SK-N-SH (cell line): ENCODE measurements around the gene SIPA1. TPM values are rescaled to one million over a fixed set of nuclear protein-coding genes. Genes with fewer than 3 reads are reported as not detected.

Experiments used
- CTCF ChIA-PET: fragments of 300-600, 350-600 bp; formaldehyde crosslinking; extraction: SDS; loops from one replicate; lab custom pipeline; 2021; lab: Yijun Ruan, JAX
- POLR2A ChIA-PET: fragments of 350-600 bp; sonication (Branson Sonifier 250); formaldehyde crosslinking; extraction: SDS; loops from one replicate; lab custom pipeline; 2020; ENCODE audit warnings: antibody characterized with exemption, inconsistent platforms; lab: Yijun Ruan, JAX
- DNase-seq: peaks from one replicate; pipeline ENCODE4 v3.0.0; 2012
- H2AFZ ChIP-seq: fragments of 200-600 bp; sonication (generic); 2 replicates; pipeline ENCODE4 v1.8.1; 2016; ENCODE audit warnings: antibody characterized with exemption, mild to moderate bottlenecking, low read depth
- H3F3A ChIP-seq: fragments of 200-600 bp; sonication (generic); replicated peaks from 2 replicates; pipeline ENCODE3; 2016; ENCODE audit warnings: antibody characterized with exemption, mild to moderate bottlenecking; ENCODE audit not compliant: insufficient read depth
- H3K27ac ChIP-seq, 2 experiments: fragments of 200-500 bp in 1 of 2; fragments of 200-600 bp in 1 of 2; sonication (Bioruptor generic) in 1 of 2; sonication (generic), shearing (Covaris generic) in 1 of 2; 2 replicates each; pipeline versions ENCODE4 v1.5.1 to v1.6.1; 2014 to 2016; ENCODE audit warnings: low read depth in 2 of 2, inconsistent platforms in 1 of 2, low read length in 1 of 2, mild to moderate bottlenecking in 1 of 2, mixed read lengths in 1 of 2
- H3K27me3 ChIP-seq: fragments of 200-600 bp; sonication (generic), shearing (Covaris generic); 2 replicates; pipeline ENCODE4 v1.6.1; 2016; ENCODE audit warnings: mixed run types; ENCODE audit not compliant: insufficient read depth
- H3K36me3 ChIP-seq, 2 experiments: fragments of 200-500 bp in 1 of 2; fragments of 200-600 bp in 1 of 2; sonication (Bioruptor generic) in 1 of 2; sonication (generic) in 1 of 2; replicated peaks in 1 of 2; 2 replicates each; pipeline versions ENCODE3 to v1.5.1; 2014 to 2016; ENCODE audit warnings: low read length in 1 of 2, mild to moderate bottlenecking in 1 of 2; ENCODE audit not compliant: insufficient read depth in 2 of 2, control insufficient read depth in 1 of 2
- H3K4me1 ChIP-seq, 2 experiments: fragments of 200-500 bp in 1 of 2; fragments of 200-600 bp in 1 of 2; sonication (Bioruptor generic) in 1 of 2; sonication (generic), shearing (Covaris generic) in 1 of 2; 2 replicates each; pipeline versions ENCODE4 v1.5.1 to v1.6.1; 2014 to 2016; ENCODE audit warnings: low read depth in 1 of 2, low read length in 1 of 2, mixed run types in 1 of 2; ENCODE audit not compliant: insufficient read depth in 2 of 2, control insufficient read depth in 1 of 2
- H3K4me2 ChIP-seq: fragments of 200-600 bp; sonication (generic), shearing (Covaris generic); 2 replicates; pipeline ENCODE4 v1.6.1; 2017; ENCODE audit warnings: mixed run types
- H3K4me3 ChIP-seq, 2 experiments: fragments of 200-500 bp in 1 of 2; fragments of 200-600 bp in 1 of 2; sonication (Bioruptor generic) in 1 of 2; sonication (generic), shearing (Covaris generic) in 1 of 2; 2 replicates each; pipeline versions ENCODE4 v1.5.1 to v1.8.1; 2014 to 2016; ENCODE audit warnings: low read depth in 2 of 2, inconsistent platforms in 1 of 2, low read length in 1 of 2, mild to moderate bottlenecking in 1 of 2, mixed read lengths in 1 of 2, moderate library complexity in 1 of 2
- H3K79me2 ChIP-seq: fragments of 200-600 bp; sonication (generic); 2 replicates; pipeline ENCODE4 v1.8.1; 2017; ENCODE audit warnings: mild to moderate bottlenecking; ENCODE audit not compliant: insufficient read depth
- H3K9ac ChIP-seq: fragments of 200-600 bp; sonication (generic); 2 replicates; pipeline ENCODE4 v1.6.1; 2017; ENCODE audit warnings: mixed run types
- H3K9me2 ChIP-seq: fragments of 200-600 bp; sonication (generic); 2 replicates; pipeline ENCODE4 v1.6.1; 2017; ENCODE audit warnings: mixed run types
- H3K9me3 ChIP-seq: fragments of 200-600 bp; sonication (generic); 2 replicates; pipeline ENCODE4 v1.6.1; 2017; ENCODE audit warnings: mixed run types, mild to moderate bottlenecking, moderate library complexity
- H4K20me1 ChIP-seq: fragments of 200-600 bp; sonication (generic); 2 replicates; pipeline ENCODE4 v1.6.1; 2017; ENCODE audit warnings: mild to moderate bottlenecking, mixed run types; ENCODE audit not compliant: insufficient read depth
- ELF1 ChIP-seq: IDR thresholded peaks from 2 replicates; pipeline ENCODE4 v1.4.0; 2012
- EZH2phosphoT487 ChIP-seq: fragments of 200-600 bp; sonication (generic); IDR thresholded peaks from 2 replicates; pipeline ENCODE4 v1.6.1; 2017; ENCODE audit warnings: low read depth, mixed run types, mild to moderate bottlenecking, antibody characterized with exemption, moderate library complexity, borderline replicate concordance
- FOSL2 ChIP-seq: IDR thresholded peaks from 2 replicates; pipeline ENCODE4 v1.4.0; 2012; ENCODE audit warnings: low read depth, mild to moderate bottlenecking, moderate library complexity, borderline replicate concordance
- FOXJ3 ChIP-seq: sonication (generic); formaldehyde crosslinking; IDR thresholded peaks from 2 replicates; pipeline ENCODE4 v1.5.1; 2020; ENCODE audit warnings: mild to moderate bottlenecking, missing genetic modification reagents
- GATA2 ChIP-seq: sonication (generic); formaldehyde crosslinking; IDR thresholded peaks from 2 replicates; pipeline ENCODE4 v1.5.0; 2020; ENCODE audit warnings: mild to moderate bottlenecking, missing genetic modification reagents
- MXI1 ChIP-seq: IDR thresholded peaks from 2 replicates; pipeline ENCODE4 v1.6.1; 2012; ENCODE audit warnings: mild to moderate bottlenecking, low read depth, low read length, improper control_type of control experiment
- NFIC ChIP-seq: IDR thresholded peaks from 2 replicates; pipeline ENCODE4 v1.4.0; 2012; ENCODE audit warnings: borderline replicate concordance
- RAD21 ChIP-seq: IDR thresholded peaks from 2 replicates; pipeline ENCODE4 v1.6.1; 2012; ENCODE audit warnings: mild to moderate bottlenecking, low read length
- RCOR1 ChIP-seq: fragments of 150-350 bp; IDR thresholded peaks from 2 replicates; pipeline ENCODE4 v1.6.1; 2017; ENCODE audit warnings: antibody characterized with exemption, low read length
- RFX5 ChIP-seq: IDR thresholded peaks from 2 replicates; pipeline ENCODE4 v1.6.1; 2012; ENCODE audit warnings: mild to moderate bottlenecking, improper control_type of control experiment, low read length
- SIN3A ChIP-seq: IDR thresholded peaks from 2 replicates; pipeline ENCODE4 v1.6.1; 2012; ENCODE audit warnings: low read depth, mild to moderate bottlenecking, low read length, moderate library complexity, borderline replicate concordance
- SMC3 ChIP-seq: IDR thresholded peaks from 2 replicates; pipeline ENCODE4 v1.6.1; 2012; ENCODE audit warnings: low read depth, low read length, improper control_type of control experiment
- TAF1 ChIP-seq: IDR thresholded peaks from 2 replicates; pipeline ENCODE4 v1.6.1; 2012; ENCODE audit warnings: low read depth, mild to moderate bottlenecking, low read length, moderate library complexity, borderline replicate concordance
- TCF12 ChIP-seq: IDR thresholded peaks from 2 replicates; pipeline ENCODE4 v1.4.0; 2012
- TEAD4 ChIP-seq: IDR thresholded peaks from 2 replicates; pipeline ENCODE4 v1.4.0; 2012; ENCODE audit warnings: mild to moderate bottlenecking, borderline replicate concordance; ENCODE audit not compliant: insufficient read depth
- YY1 ChIP-seq: IDR thresholded peaks from 2 replicates; pipeline ENCODE4 v1.4.0; 2012; ENCODE audit warnings: low read depth, mild to moderate bottlenecking
- WGBS: methylation state at CpG from one replicate; pipeline ENCODE4 v1.1.6; 2017; ENCODE audit warnings: low lambda C conversion rate; 5-methylcytosine and 5-hydroxymethylcytosine counted together
- polyA plus RNA-seq, 3 experiments: library from polyadenylated mRNA; depleted of rRNA; stranded (reverse); fragments of >200 nt; gene quantifications; 2 replicates each; pipeline ENCODE4 v1.2.3, GENCODE V29; 2012
- TF ChIP-seq, protein P1 (sequence below): IDR thresholded peaks from 2 replicates; pipeline ENCODE4 v1.6.1; 2012; ENCODE audit warnings: mild to moderate bottlenecking, low read depth, low read length, moderate library complexity
- TF ChIP-seq, protein P2 (sequence below): IDR thresholded peaks from 2 replicates; pipeline ENCODE4 v1.4.0; 2012; ENCODE audit warnings: low read depth
- TF ChIP-seq, protein P3 (sequence below): fragments of 150-350 bp; IDR thresholded peaks from 2 replicates; pipeline ENCODE4 v1.6.1; 2017; ENCODE audit warnings: antibody characterized with exemption, low read length, low read depth, borderline replicate concordance
- TF ChIP-seq, protein P4 (sequence below): fragments of 150-350 bp; IDR thresholded peaks from 2 replicates; pipeline ENCODE4 v1.6.1; 2016; ENCODE audit warnings: mild to moderate bottlenecking, low read depth, low read length
- TF ChIP-seq, protein P5 (sequence below): IDR thresholded peaks from 2 replicates; pipeline ENCODE4; 2012
- TF ChIP-seq, protein P6 (sequence below): IDR thresholded peaks from 2 replicates; pipeline ENCODE4 v1.4.0; 2012; ENCODE audit warnings: low read depth, borderline replicate concordance

SIPA1 gene
- polyA plus RNA-seq, 1 of the 3 experiments (the other 2 are of a cell fraction) = 18.7 TPM

DNA sequence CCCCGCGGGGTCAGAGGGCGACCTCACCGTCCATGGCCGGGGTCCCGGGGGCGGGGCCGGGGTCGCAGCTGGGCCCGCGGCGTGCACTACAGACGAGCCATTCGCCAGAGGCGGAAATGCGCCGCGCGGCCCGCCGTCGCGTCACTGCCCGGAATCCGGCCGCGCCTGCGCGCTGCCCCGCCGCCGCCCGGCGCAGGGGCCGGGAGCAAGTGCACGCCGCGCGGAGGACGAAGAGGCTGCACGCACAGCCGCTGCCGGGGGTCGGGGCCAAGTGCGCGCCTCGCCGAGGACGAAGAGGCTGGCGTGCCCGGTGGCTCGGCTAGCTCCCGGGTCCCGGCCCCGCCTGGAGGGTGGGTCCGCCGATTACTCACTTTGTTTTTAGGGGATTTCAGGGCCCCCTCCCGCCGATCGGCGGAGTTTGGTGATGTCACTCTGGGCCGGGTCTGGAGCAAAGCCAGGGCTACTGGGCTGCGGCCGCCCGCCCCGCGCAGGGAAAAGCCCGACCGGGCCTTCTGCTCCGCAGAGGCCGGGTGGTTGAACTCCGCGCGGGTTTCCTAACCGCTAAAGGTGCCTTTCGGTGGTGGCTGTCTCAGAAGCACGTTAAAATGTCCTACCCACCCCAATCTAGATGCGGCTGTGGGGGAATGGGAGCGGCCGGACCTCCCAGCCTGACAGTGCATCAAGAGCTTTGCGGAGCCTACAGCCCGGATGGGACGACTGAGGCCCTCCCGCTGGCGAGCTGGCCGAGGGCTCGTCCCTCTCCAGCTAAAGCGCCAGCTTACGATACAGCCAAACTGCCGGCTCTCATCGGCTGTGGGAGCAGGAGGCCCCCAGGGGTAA lies 25.1 kb downstream of the SIPA1 start, which contains the start of gene RELA:
Gene RELA (minus strand): TSS at position 118 of the 840 bp plus-strand sequence. CDS start 84 bp downstream, at position 34.
- DNase-seq = peak; percentile 98
- H3K79me2 ChIP-seq = peaks cover 39% of the 10 kb centered on the region
- peak within 1 kb of the TSS; percentile 95 for H3K9ac ChIP-seq
- H3K27me3 ChIP-seq = no peaks in the 10 kb centered on the region
- peaks cover 9% of the 10 kb centered on the region in 2 experiments; a peak in 3 of 4 replicates for H3K4me1 ChIP-seq
- H4K20me1 ChIP-seq = 0 out of 2 replicates have a peak, but pooled peaks cover 7% of the 10 kb centered on the region
- peak within 1 kb of the TSS; percentile 83 to 90 for H3K4me3 ChIP-seq
- peak within 1 kb of the TSS; percentile 96 for H2AFZ ChIP-seq
- H3K36me3 ChIP-seq = peaks cover 29 to 31% of the 10 kb centered on the region in 2 experiments
- peak within 1 kb of the TSS; percentile 98 for H3K4me2 ChIP-seq
- no peaks in the 10 kb centered on the region for H3K9me2 ChIP-seq
- H3K9me3 ChIP-seq = no peaks in the 10 kb centered on the region
- WGBS = 0% methylated on average over 12 of the region's 91 CpGs
- H3F3A ChIP-seq = peaks cover 14% of the 10 kb centered on the region
- CTCF ChIA-PET = interaction anchor here (0.8 to 2.3 kb wide), 10 partner anchors 10 to 325 kb away, joined by 3 to 13 read pairs (median 4); partner anchors contain the start of genes CCDC85B, KAT5 and SIPA1
- POLR2A ChIA-PET = interaction anchor here (0.7 to 2.0 kb wide), 7 partner anchors 10 to 227 kb away, joined by 3 to 24 read pairs (median 3); partner anchors contain the start of genes CCDC85B, CFL1, KAT5 and RNASEH2C
- peak within 1 kb of the TSS; percentile 95 to 97 for H3K27ac ChIP-seq
- 0 out of 2 replicates have a peak, but pooled peaks have one; percentile 34 for TF ChIP-seq TEAD4
- peak; percentile 42; the same call in 1 of the 2 replicates for TF ChIP-seq TCF12
- no peak for TF ChIP-seq FOXJ3
- TF ChIP-seq, protein P1, sequence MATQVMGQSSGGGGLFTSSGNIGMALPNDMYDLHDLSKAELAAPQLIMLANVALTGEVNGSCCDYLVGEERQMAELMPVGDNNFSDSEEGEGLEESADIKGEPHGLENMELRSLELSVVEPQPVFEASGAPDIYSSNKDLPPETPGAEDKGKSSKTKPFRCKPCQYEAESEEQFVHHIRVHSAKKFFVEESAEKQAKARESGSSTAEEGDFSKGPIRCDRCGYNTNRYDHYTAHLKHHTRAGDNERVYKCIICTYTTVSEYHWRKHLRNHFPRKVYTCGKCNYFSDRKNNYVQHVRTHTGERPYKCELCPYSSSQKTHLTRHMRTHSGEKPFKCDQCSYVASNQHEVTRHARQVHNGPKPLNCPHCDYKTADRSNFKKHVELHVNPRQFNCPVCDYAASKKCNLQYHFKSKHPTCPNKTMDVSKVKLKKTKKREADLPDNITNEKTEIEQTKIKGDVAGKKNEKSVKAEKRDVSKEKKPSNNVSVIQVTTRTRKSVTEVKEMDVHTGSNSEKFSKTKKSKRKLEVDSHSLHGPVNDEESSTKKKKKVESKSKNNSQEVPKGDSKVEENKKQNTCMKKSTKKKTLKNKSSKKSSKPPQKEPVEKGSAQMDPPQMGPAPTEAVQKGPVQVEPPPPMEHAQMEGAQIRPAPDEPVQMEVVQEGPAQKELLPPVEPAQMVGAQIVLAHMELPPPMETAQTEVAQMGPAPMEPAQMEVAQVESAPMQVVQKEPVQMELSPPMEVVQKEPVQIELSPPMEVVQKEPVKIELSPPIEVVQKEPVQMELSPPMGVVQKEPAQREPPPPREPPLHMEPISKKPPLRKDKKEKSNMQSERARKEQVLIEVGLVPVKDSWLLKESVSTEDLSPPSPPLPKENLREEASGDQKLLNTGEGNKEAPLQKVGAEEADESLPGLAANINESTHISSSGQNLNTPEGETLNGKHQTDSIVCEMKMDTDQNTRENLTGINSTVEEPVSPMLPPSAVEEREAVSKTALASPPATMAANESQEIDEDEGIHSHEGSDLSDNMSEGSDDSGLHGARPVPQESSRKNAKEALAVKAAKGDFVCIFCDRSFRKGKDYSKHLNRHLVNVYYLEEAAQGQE = no peak
- TF ChIP-seq MXI1 = peak; percentile 63; the same call in 1 of the 2 replicates
- no peak for TF ChIP-seq RFX5
- TF ChIP-seq TAF1 = peak; percentile 25; the same call in 1 of the 2 replicates
- TF ChIP-seq, protein P2, sequence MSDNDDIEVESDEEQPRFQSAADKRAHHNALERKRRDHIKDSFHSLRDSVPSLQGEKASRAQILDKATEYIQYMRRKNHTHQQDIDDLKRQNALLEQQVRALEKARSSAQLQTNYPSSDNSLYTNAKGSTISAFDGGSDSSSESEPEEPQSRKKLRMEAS = peak; percentile 27; the same call in 1 of the 2 replicates
- no peak for TF ChIP-seq EZH2phosphoT487
- no peak for TF ChIP-seq ELF1
- TF ChIP-seq RCOR1 = no peak
- TF ChIP-seq, protein P3, sequence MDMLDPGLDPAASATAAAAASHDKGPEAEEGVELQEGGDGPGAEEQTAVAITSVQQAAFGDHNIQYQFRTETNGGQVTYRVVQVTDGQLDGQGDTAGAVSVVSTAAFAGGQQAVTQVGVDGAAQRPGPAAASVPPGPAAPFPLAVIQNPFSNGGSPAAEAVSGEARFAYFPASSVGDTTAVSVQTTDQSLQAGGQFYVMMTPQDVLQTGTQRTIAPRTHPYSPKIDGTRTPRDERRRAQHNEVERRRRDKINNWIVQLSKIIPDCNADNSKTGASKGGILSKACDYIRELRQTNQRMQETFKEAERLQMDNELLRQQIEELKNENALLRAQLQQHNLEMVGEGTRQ = no peak
- TF ChIP-seq, protein P4, sequence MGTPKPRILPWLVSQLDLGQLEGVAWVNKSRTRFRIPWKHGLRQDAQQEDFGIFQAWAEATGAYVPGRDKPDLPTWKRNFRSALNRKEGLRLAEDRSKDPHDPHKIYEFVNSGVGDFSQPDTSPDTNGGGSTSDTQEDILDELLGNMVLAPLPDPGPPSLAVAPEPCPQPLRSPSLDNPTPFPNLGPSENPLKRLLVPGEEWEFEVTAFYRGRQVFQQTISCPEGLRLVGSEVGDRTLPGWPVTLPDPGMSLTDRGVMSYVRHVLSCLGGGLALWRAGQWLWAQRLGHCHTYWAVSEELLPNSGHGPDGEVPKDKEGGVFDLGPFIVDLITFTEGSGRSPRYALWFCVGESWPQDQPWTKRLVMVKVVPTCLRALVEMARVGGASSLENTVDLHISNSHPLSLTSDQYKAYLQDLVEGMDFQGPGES = peak; percentile 80
- peak; percentile 38; the same call in 1 of the 2 replicates for TF ChIP-seq SIN3A
- peak; percentile 53; the same call in 1 of the 2 replicates for TF ChIP-seq FOSL2
- peak; percentile 90 for TF ChIP-seq NFIC
- TF ChIP-seq RAD21 = no peak
- TF ChIP-seq GATA2 (CRISPR knock-in tag) = no peak
- TF ChIP-seq, protein P5, sequence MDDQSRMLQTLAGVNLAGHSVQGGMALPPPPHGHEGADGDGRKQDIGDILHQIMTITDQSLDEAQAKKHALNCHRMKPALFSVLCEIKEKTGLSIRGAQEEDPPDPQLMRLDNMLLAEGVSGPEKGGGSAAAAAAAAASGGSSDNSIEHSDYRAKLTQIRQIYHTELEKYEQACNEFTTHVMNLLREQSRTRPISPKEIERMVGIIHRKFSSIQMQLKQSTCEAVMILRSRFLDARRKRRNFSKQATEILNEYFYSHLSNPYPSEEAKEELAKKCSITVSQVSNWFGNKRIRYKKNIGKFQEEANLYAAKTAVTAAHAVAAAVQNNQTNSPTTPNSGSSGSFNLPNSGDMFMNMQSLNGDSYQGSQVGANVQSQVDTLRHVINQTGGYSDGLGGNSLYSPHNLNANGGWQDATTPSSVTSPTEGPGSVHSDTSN = peak; percentile 27; the same call in 1 of the 2 replicates
- TF ChIP-seq YY1 = no peak
- TF ChIP-seq, protein P6, sequence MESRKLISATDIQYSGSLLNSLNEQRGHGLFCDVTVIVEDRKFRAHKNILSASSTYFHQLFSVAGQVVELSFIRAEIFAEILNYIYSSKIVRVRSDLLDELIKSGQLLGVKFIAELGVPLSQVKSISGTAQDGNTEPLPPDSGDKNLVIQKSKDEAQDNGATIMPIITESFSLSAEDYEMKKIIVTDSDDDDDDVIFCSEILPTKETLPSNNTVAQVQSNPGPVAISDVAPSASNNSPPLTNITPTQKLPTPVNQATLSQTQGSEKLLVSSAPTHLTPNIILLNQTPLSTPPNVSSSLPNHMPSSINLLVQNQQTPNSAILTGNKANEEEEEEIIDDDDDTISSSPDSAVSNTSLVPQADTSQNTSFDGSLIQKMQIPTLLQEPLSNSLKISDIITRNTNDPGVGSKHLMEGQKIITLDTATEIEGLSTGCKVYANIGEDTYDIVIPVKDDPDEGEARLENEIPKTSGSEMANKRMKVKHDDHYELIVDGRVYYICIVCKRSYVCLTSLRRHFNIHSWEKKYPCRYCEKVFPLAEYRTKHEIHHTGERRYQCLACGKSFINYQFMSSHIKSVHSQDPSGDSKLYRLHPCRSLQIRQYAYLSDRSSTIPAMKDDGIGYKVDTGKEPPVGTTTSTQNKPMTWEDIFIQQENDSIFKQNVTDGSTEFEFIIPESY = no peak
- no peak for TF ChIP-seq SMC3
